HG03196 (cell line): ENCODE results near the gene ADSS2.
"Not testable (repeated sequence)": the region's sequence is repeated elsewhere in the genome, so short reads cannot be mapped to it uniquely, and the experiment has no call there.

Source experiments
- ATAC-seq: cut with Tn5 transposase; IDR thresholded peaks from one replicate; pipeline ENCODE4 v1.9.1; 2021; ENCODE audit not compliant: unreplicated experiment

The ADSS2 gene

GRCh38 chr1:244368279-244368678 lies 83.4 kb downstream of the ADSS2 start:
- ATAC-seq = no peak

- ATAC-seq = no peak
These were observed 84.2 kb downstream of the ADSS2 start for GRCh38 chr1:244367399-244368114.

GRCh38 chr1:244365809-244366208 lies 85.9 kb downstream of the ADSS2 start:
- no peak for ATAC-seq

GRCh38 chr1:244365262-244365661 lies 86.4 kb downstream of the ADSS2 start:
- not testable (repeated sequence) for ATAC-seq

- no peak for ATAC-seq
These were observed 89.2 kb downstream of the ADSS2 start for GRCh38 chr1:244362476-244362875.

GRCh38 chr1:244361764-244362473 lies 89.8 kb downstream of the ADSS2 start:
- no peak for ATAC-seq
